Mononuclear cell (primary cell): Measurements from ENCODE around the gene F2RL1. TPM values are rescaled to one million over a fixed set of nuclear protein-coding genes. Genes with fewer than 3 reads are reported as not detected.
"Not testable (repeated sequence)": the region's sequence is repeated elsewhere in the genome, so short reads cannot be mapped to it uniquely, and the experiment has no call there.

Source experiments
- H3K27me3 ChIP-seq: 2 replicates; pipeline ENCODE4 v1.6.0; 2011; ENCODE audit warnings: low read length, control low read depth; ENCODE audit not compliant: insufficient read depth
- H3K4me1 ChIP-seq: 2 replicates; pipeline ENCODE4 v1.5.1; 2011; ENCODE audit warnings: mild to moderate bottlenecking, low read length, control low read depth; ENCODE audit not compliant: insufficient read depth
- H3K4me3 ChIP-seq: 2 replicates; pipeline ENCODE4 v1.5.1; 2011; ENCODE audit warnings: mild to moderate bottlenecking, low read length, moderate library complexity
- H3K9me3 ChIP-seq: 2 replicates; pipeline ENCODE4 v1.5.1; 2011; ENCODE audit warnings: low read depth, mild to moderate bottlenecking, control low read depth, low read length
- total RNA-seq: library from RNA; depleted of rRNA; stranded (reverse); fragments of >200 nt; gene quantifications from one replicate; pipeline ENCODE4 v1.2.3, GENCODE V29; 2012

The F2RL1 gene
- total RNA-seq, 1 donor: 4.2 TPM

GRCh38 chr5:76819851-76820525, 1.2 kb downstream of the F2RL1 start:
- peaks cover 40% of the 10 kb centered on the region for H3K27me3 ChIP-seq
- no peaks in the 10 kb centered on the region for H3K9me3 ChIP-seq
- peak overlapping the region; percentile 65 for H3K4me3 ChIP-seq
- peaks cover 26% of the 10 kb centered on the region for H3K4me1 ChIP-seq

- H3K4me3 ChIP-seq: peak overlapping the region; percentile 65
- peaks cover 26% of the 10 kb centered on the region for H3K4me1 ChIP-seq
- no peaks in the 10 kb centered on the region for H3K9me3 ChIP-seq
- peaks cover 40% of the 10 kb centered on the region for H3K27me3 ChIP-seq
Observed at GRCh38 chr5:76820526-76820890, 1.7 kb downstream of the F2RL1 start.

GRCh38 chr5:76821136-76821535, 2.3 kb downstream of the F2RL1 start:
- Histone ChIP-seq H3K9me3 (no peaks in the 10 kb centered on the region), H3K4me1 (peaks cover 26% of the 10 kb centered on the region), H3K27me3 (peaks cover 40% of the 10 kb centered on the region), H3K4me3 (no peak overlapping the region)

- H3K9me3 ChIP-seq, H3K4me3 ChIP-seq: not testable (repeated sequence)
- H3K4me1 ChIP-seq: peaks cover 26% of the 10 kb centered on the region
- peaks cover 33% of the 10 kb centered on the region for H3K27me3 ChIP-seq
Observed at GRCh38 chr5:76822105-76822731, 3.4 kb downstream of the F2RL1 start.

- H3K27me3 ChIP-seq, H3K4me1 ChIP-seq, H3K4me3 ChIP-seq, H3K9me3 ChIP-seq: not testable (repeated sequence)
Observed at GRCh38 chr5:76826416-76826815, 7.6 kb downstream of the F2RL1 start.

- no peaks in the 10 kb centered on the region for H3K4me1 ChIP-seq
- H3K9me3 ChIP-seq: no peaks in the 10 kb centered on the region
- H3K27me3 ChIP-seq: no peaks in the 10 kb centered on the region
- H3K4me3 ChIP-seq: no peak overlapping the region
Observed at GRCh38 chr5:76831110-76831452, 12.3 kb downstream of the F2RL1 start.

- Histone ChIP-seq H3K4me3 (no peak overlapping the region), H3K9me3 (no peaks in the 10 kb centered on the region), H3K27me3 (no peaks in the 10 kb centered on the region), H3K4me1 (no peaks in the 10 kb centered on the region)
Observed at GRCh38 chr5:76836181-76836580, 17.4 kb downstream of the F2RL1 start.

GRCh38 chr5:76836585-76836984, 17.8 kb downstream of the F2RL1 start:
- Histone ChIP-seq H3K4me1 (no peaks in the 10 kb centered on the region), H3K9me3 (no peaks in the 10 kb centered on the region), H3K27me3 (no peaks in the 10 kb centered on the region), H3K4me3 (no peak overlapping the region)

GRCh38 chr5:76838481-76839261, 19.8 kb downstream of the F2RL1 start:
- Histone ChIP-seq H3K4me3 (no peak overlapping the region), H3K27me3 (no peaks in the 10 kb centered on the region), H3K9me3 (no peaks in the 10 kb centered on the region), H3K4me1 (no peaks in the 10 kb centered on the region)

GRCh38 chr5:76841361-76841760, 22.5 kb downstream of the F2RL1 start:
- no peaks in the 10 kb centered on the region for H3K27me3 ChIP-seq
- peaks cover 11% of the 10 kb centered on the region for H3K4me1 ChIP-seq
- no peaks in the 10 kb centered on the region for H3K9me3 ChIP-seq
- no peak overlapping the region for H3K4me3 ChIP-seq

- H3K4me1 ChIP-seq: peaks cover 37% of the 10 kb centered on the region
- no peaks in the 10 kb centered on the region for H3K27me3 ChIP-seq
- H3K4me3 ChIP-seq: no peak overlapping the region
- H3K9me3 ChIP-seq: no peaks in the 10 kb centered on the region
Observed at GRCh38 chr5:76845890-76846289, 27.1 kb downstream of the F2RL1 start.

GRCh38 chr5:76849419-76850291, 30.8 kb downstream of the F2RL1 start, which contains the start of gene S100Z:
S100Z (plus strand) TSS chr5:76850014; CDS start chr5:76875360, 25,346 bp downstream.
- Histone ChIP-seq H3K4me3 (peak within 1 kb of the TSS; percentile 28), H3K9me3 (no peaks in the 10 kb centered on the region), H3K27me3 (no peaks in the 10 kb centered on the region), H3K4me1 (peaks cover 68% of the 10 kb centered on the region)

GRCh38 chr5:76850543-76851145, 31.8 kb downstream of the F2RL1 start:
- H3K4me1 ChIP-seq: peaks cover 73% of the 10 kb centered on the region
- peak overlapping the region; percentile 28 for H3K4me3 ChIP-seq
- no peaks in the 10 kb centered on the region for H3K27me3 ChIP-seq
- no peaks in the 10 kb centered on the region for H3K9me3 ChIP-seq

GRCh38 chr5:76851728-76852369, 33.0 kb downstream of the F2RL1 start:
- no peak overlapping the region for H3K4me3 ChIP-seq
- no peaks in the 10 kb centered on the region for H3K9me3 ChIP-seq
- H3K27me3 ChIP-seq: no peaks in the 10 kb centered on the region
- peaks cover 85% of the 10 kb centered on the region for H3K4me1 ChIP-seq
